ENCODE data around the gene GRK3. TPM values are rescaled to one million over a fixed set of nuclear protein-coding genes. Genes with fewer than 3 reads are reported as not detected.

GRK3 gene
- total RNA-seq, 1 donor from 2014 or later: 66.7 TPM

DNA sequence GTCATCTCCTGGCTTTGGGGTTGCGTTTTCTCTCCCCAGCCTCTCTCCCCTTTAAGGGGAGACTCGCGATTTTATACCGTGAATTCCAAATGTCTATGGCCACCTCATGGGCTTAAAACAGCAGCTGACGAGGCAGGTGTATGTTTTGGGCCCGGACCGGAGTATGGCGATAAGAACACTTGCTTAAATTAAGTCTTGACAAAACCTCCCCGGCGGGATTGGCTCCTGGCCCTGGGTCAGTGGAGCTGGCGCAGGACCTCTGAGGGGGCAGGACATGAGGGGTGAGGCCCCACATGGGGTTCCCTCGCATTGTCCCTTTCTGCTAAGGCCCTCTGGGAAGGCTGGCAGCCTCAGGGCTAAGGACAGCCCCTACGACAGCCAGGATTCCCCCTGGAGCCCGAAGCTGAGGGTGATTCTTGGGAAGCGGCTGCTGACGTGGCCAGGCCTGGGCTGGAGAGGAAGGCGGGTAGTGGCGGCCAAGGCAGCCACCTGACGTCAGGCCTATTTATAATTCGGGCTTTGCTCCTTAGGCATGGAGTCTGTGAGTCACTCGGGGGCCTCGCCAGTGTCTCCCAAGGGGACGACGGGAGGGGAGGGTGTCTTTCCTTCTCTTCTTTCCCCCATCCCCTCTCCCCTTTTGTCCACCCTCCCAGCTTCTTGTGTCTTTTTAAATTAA, 190.2 kb downstream of the GRK3 start:
- Mint-ChIP-seq H3K4me1 (no peaks in the 10 kb centered on the region), H3K36me3 (ENCODE audit: low read depth) (no peaks in the 10 kb centered on the region), H3K27ac (no peak overlapping the region), H3K9me3 (no peaks in the 10 kb centered on the region), H3K27me3 (no peaks in the 10 kb centered on the region), H3K4me3 (no peak overlapping the region)
- TF ChIP-seq CTCF (IDR thresholded peaks at IDR 0.05): no peak
- intact Hi-C loops (cut with micrococcal nuclease): no loop called here
- CTCF ChIA-PET: no interaction called here
- POLR2A ChIA-PET: no interaction called here
- DNase-seq (no peak), ATAC-seq (ENCODE audit: low read depth) (no peak)

DNA sequence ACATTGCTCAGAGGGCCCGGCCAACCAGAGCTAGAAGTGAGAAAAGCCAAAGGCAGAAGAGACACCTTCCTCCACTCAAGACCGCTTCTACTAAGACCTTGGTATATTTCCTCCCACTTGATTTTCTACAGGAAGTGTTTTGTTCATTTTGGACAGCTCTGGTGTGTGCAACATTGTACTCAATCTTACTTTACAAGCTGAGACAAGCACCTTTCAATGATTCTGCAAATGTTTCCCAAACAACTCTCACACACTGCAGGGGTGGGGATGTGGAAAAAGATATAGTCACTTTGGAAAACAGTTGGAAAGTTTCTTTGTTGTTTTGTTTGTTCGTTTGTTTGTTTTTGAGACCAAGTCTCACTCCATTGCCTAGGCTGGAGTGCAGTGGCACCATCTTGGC, 193.2 kb downstream of the GRK3 start:
- H3K27ac Mint-ChIP-seq: no peak overlapping the region
- no peak overlapping the region for H3K4me3 Mint-ChIP-seq
- no peak for TF ChIP-seq CTCF (IDR thresholded peaks at IDR 0.05)
- no peaks in the 10 kb centered on the region for H3K9me3 Mint-ChIP-seq
- ATAC-seq (ENCODE audit: low read depth) (no peak), DNase-seq (no peak)
- ChIA-PET CTCF (no interaction called here), POLR2A (no interaction called here)
- H3K4me1 Mint-ChIP-seq: no peaks in the 10 kb centered on the region
- H3K36me3 Mint-ChIP-seq (ENCODE audit: low read depth): no peaks in the 10 kb centered on the region
- peaks cover 2% of the 10 kb centered on the region for H3K27me3 Mint-ChIP-seq
- intact Hi-C loops (cut with micrococcal nuclease): no loop called here

DNA sequence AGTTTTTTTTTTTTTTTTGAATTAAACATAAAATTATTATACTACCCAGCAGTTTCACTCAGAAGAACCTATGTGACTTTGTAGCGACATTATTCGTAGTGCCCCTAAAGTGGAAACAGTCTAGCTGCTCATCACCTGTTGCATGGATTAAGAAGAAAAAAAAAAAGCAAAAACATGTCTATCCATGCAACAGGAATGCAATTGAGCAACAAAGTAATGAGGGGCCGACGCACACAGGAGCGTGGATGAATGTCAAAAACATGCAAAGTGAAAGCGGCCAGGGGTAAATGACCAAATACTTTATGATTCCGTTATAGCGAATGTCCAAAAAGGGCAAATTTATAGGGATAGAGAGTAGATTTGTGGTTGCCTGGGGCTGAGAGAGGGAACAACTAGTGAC, 193.8 kb downstream of the GRK3 start:
- Mint-ChIP-seq H3K4me3 (no peak overlapping the region), H3K27me3 (peaks cover 2% of the 10 kb centered on the region)
- POLR2A ChIA-PET: no interaction called here

GRCh38 chr22:25759825-25760231, 195.4 kb downstream of the GRK3 start:
- ChIA-PET CTCF (no interaction called here), POLR2A (no interaction called here)
- Mint-ChIP-seq H3K36me3 (ENCODE audit: low read depth) (no peaks in the 10 kb centered on the region), H3K27me3 (peaks cover 2% of the 10 kb centered on the region), H3K4me1 (no peaks in the 10 kb centered on the region), H3K27ac (no peak overlapping the region), H3K4me3 (no peak overlapping the region), H3K9me3 (no peaks in the 10 kb centered on the region)
- ATAC-seq (ENCODE audit: low read depth) (no peak), DNase-seq (no peak)
- intact Hi-C loops (cut with micrococcal nuclease): no loop called here
- TF ChIP-seq CTCF (IDR thresholded peaks at IDR 0.05): no peak

More for the DNA sequence above, 193.8 kb downstream of the GRK3 start:
- ATAC-seq (ENCODE audit: low read depth) (no peak), DNase-seq (no peak)
- H3K4me1 Mint-ChIP-seq: no peaks in the 10 kb centered on the region
- no peaks in the 10 kb centered on the region for H3K36me3 Mint-ChIP-seq (ENCODE audit: low read depth)
- CTCF ChIA-PET: no interaction called here
- no peaks in the 10 kb centered on the region for H3K9me3 Mint-ChIP-seq
- TF ChIP-seq CTCF (IDR thresholded peaks at IDR 0.05): no peak
- intact Hi-C loops (cut with micrococcal nuclease): no loop called here
- no peak overlapping the region for H3K27ac Mint-ChIP-seq

- POLR2A ChIA-PET: no interaction called here
- no peak overlapping the region for H3K27ac Mint-ChIP-seq
- no peak for ATAC-seq (ENCODE audit: low read depth)
- H3K4me3 Mint-ChIP-seq: no peak overlapping the region
- intact Hi-C loops (cut with micrococcal nuclease): no loop called here
- H3K9me3 Mint-ChIP-seq: no peaks in the 10 kb centered on the region
- CTCF ChIA-PET: no interaction called here
- no peak for DNase-seq
- no peaks in the 10 kb centered on the region for H3K36me3 Mint-ChIP-seq (ENCODE audit: low read depth)
- H3K4me1 Mint-ChIP-seq: no peaks in the 10 kb centered on the region
- TF ChIP-seq CTCF (IDR thresholded peaks at IDR 0.05): no peak
- H3K27me3 Mint-ChIP-seq: peaks cover 2% of the 10 kb centered on the region
These were observed 195.8 kb downstream of the GRK3 start for GRCh38 chr22:25760294-25760693.
